Activated B cell treated with CpG ODN at 0.5 μM for 24 hours (primary cell): ENCODE results near the gene CAMKMT. TPM values are rescaled to one million over a fixed set of nuclear protein-coding genes. Genes with fewer than 3 reads are reported as not detected.
A peak's percentile ranks its signal among the peaks of the same experiment; 100 is the strongest.

ENCODE experiments used
- ATAC-seq: fragments of 200-7000 bp; cut with Tn5 transposase; one replicate; pipeline ENCODE4 v1.10.0; 2021; ENCODE audit warnings: low read depth, mild to moderate bottlenecking, moderate library complexity
- CTCF ChIA-PET: fragments of 350-600 bp; sonication (Branson Sonifier 250); formaldehyde crosslinking; loops from one replicate; lab custom pipeline; 2021; ENCODE audit warnings: antibody characterized with exemption; lab: Charles Lee
- POLR2A ChIA-PET: fragments of 350-600 bp; sonication (Branson Sonifier 250); formaldehyde crosslinking; loops from one replicate; lab custom pipeline; 2021; ENCODE audit warnings: antibody characterized with exemption; lab: Charles Lee
- DNase-seq: peaks from one replicate; pipeline ENCODE4 v3.0.0; 2022
- H3K27ac Mint-ChIP-seq: one replicate; pipeline ENCODE4 v1.8.0; 2020; ENCODE audit warnings: mixed read lengths
- H3K27me3 Mint-ChIP-seq: one replicate; pipeline ENCODE4 v1.8.0; 2021; ENCODE audit warnings: mixed read lengths
- H3K36me3 Mint-ChIP-seq: one replicate; pipeline ENCODE4 v1.8.0; 2021; ENCODE audit warnings: low read depth, mixed read lengths
- H3K4me1 Mint-ChIP-seq: one replicate; pipeline ENCODE4 v1.8.0; 2021; ENCODE audit warnings: mixed read lengths
- H3K4me3 Mint-ChIP-seq: one replicate; pipeline ENCODE4 v1.8.0; 2020; ENCODE audit warnings: mild to moderate bottlenecking, mixed read lengths
- H3K9me3 Mint-ChIP-seq: one replicate; pipeline ENCODE4 v1.8.0; 2020; ENCODE audit warnings: mixed read lengths
- CTCF ChIP-seq: fragments of 200-600 bp; IDR thresholded peaks from one replicate; pipeline ENCODE4 v1.8.0; 2022; ENCODE audit warnings: antibody characterized with exemption, mild to moderate bottlenecking
- intact Hi-C: fragments of 100-400 bp; cut with micrococcal nuclease; formaldehyde crosslinking; loops from one replicate; pipeline ENCODE4 v1.15.1; 2024
- total RNA-seq: library from RNA; stranded (reverse); gene quantifications from 2 replicates; pipeline ENCODE4 v1.2.3, GENCODE V29; 2022

CAMKMT gene
- total RNA-seq, 1 donor from 2014 or later: 21.2 TPM

GRCh38 chr2:44612276-44612675, 250.5 kb downstream of the CAMKMT start:
- Mint-ChIP-seq H3K27ac (no peak overlapping the region), H3K9me3 (peaks cover 3% of the 10 kb centered on the region), H3K36me3 (no peaks in the 10 kb centered on the region), H3K4me1 (peaks cover 8% of the 10 kb centered on the region), H3K27me3 (no peaks in the 10 kb centered on the region), H3K4me3 (no peak overlapping the region)
- intact Hi-C loops: no loop called here
- no peak for TF ChIP-seq CTCF
- POLR2A ChIA-PET: no interaction called here
- CTCF ChIA-PET: no interaction called here
- DNase-seq (no peak), ATAC-seq (no peak)

DNA sequence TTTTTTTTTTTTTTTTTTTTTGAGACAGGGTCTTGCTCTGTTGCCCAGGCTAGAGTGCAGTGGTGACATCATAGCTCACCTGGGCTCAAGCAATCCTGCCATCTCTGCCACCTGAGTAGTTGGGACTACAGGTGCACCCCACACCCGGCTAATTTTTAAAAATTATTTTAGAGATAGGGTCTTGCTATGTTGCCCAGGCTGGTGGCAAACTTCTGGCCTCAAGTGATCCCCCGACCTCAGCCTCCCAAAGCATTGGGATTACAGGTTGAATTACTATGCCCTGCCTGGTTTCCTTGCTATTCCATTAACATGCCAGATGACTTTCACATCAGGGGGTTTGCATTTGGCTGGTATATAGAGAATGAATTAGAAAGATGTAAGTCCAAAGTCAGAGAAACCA, 253.2 kb downstream of the CAMKMT start:
- ChIA-PET POLR2A (no interaction called here), CTCF (no interaction called here)
- intact Hi-C loops: no loop called here
- Mint-ChIP-seq H3K9me3 (peaks cover 3% of the 10 kb centered on the region), H3K27ac (no peak overlapping the region), H3K4me1 (peaks cover 8% of the 10 kb centered on the region), H3K27me3 (no peaks in the 10 kb centered on the region), H3K36me3 (no peaks in the 10 kb centered on the region), H3K4me3 (no peak overlapping the region)
- DNase-seq (no peak), ATAC-seq (no peak)
- no peak for TF ChIP-seq CTCF

- intact Hi-C loops: no loop called here
- ChIA-PET POLR2A (no interaction called here), CTCF (no interaction called here)
- TF ChIP-seq CTCF: no peak
- Mint-ChIP-seq H3K36me3 (no peaks in the 10 kb centered on the region), H3K9me3 (no peaks in the 10 kb centered on the region), H3K27ac (no peak overlapping the region), H3K27me3 (no peaks in the 10 kb centered on the region), H3K4me1 (peaks cover 8% of the 10 kb centered on the region), H3K4me3 (no peak overlapping the region)
- no peak for DNase-seq
- ATAC-seq: no peak
Observed at GRCh38 chr2:44615950-44616518, 254.3 kb downstream of the CAMKMT start.

DNA sequence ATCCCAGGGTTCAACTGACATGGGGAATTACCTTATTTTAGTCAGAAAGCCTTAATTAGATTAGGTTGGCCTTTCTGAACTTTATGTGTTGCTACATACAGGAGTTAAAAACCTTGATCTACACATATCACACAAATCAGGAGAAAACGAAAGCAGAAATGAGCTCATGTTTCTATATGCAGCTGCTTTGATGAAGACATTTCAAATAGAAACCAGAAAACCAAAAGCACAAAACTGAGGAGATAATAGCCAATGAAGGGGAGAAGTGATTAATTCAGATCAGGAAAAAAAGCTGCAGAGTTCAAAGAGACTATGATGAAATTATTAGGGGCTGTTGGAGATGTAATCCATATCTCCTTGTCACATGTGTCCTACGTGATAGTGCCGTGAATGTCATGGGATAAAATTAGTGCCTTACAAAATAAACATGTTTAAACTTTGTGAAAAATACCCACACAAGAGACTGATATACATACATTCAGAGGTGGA, 255.0 kb downstream of the CAMKMT start:
- H3K4me3 Mint-ChIP-seq: no peak overlapping the region
- DNase-seq: no peak
- CTCF ChIA-PET: interaction anchor here (0.6 kb wide), 1 partner anchor 100 kb away, joined by 3 read pairs; no protein-coding TSS in a partner anchor
- no peak overlapping the region for H3K27ac Mint-ChIP-seq
- H3K9me3 Mint-ChIP-seq: peaks cover 2% of the 10 kb centered on the region
- intact Hi-C loops: no loop called here
- no peak for TF ChIP-seq CTCF
- POLR2A ChIA-PET: no interaction called here
- no peaks in the 10 kb centered on the region for H3K27me3 Mint-ChIP-seq
- H3K4me1 Mint-ChIP-seq: peaks cover 8% of the 10 kb centered on the region
- H3K36me3 Mint-ChIP-seq: no peaks in the 10 kb centered on the region
- ATAC-seq: peak; percentile 31

DNA sequence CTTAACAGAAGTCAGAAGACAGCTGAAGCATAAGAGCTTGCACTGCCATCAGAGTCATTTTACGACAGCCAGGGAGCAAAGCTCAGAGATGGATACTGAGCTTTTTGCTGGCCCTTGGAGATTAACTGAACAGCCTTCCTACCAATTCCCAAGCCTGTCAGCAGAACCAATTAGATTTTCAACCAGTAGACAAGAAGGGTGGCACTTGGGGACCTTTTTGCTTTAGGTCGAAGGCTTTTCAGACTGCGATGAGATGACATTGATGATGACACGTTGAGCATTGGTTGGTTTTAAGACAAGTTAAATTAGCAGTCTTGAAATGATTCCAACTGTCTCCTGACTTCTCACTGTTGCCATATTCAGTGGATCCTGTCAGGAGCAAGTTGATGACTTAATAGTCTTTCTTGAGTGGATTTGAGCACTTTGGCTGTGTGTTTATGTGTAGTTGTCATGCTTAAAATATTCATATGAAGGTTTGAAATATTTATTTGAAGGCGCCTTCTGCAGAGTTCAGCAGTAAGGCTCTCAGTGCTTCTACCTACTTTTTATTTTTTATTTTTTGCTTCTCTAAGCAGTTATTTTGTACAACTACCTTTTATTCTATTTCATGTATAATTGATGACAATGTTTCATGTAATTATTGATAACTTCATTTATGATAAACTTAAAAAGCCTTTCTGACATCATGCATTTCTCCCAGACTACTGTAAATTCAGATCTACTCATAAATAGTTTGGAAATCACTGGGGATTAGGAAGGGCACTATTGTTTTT, 256.7 kb downstream of the CAMKMT start:
- intact Hi-C loops: no loop called here
- Mint-ChIP-seq H3K36me3 (no peaks in the 10 kb centered on the region), H3K4me3 (no peak overlapping the region), H3K27me3 (no peaks in the 10 kb centered on the region), H3K9me3 (peaks cover 4% of the 10 kb centered on the region), H3K4me1 (no peaks in the 10 kb centered on the region), H3K27ac (no peak overlapping the region)
- DNase-seq (no peak), ATAC-seq (no peak)
- CTCF ChIA-PET: no interaction called here
- no peak for TF ChIP-seq CTCF
- POLR2A ChIA-PET: no interaction called here
